WTC11 (cell line): ENCODE measurements around the gene TARM1. TPM values are rescaled to one million over a fixed set of nuclear protein-coding genes. Genes with fewer than 3 reads are reported as not detected.

ENCODE experiments used
- ATAC-seq: fragments of 200-7000 bp; cut with Tn5 transposase; 2 replicates; pipeline ENCODE4 v1.10.0; 2021; ENCODE audit warnings: mild to moderate bottlenecking, moderate library complexity
- CTCF ChIA-PET: fragments of 300-600 bp; sonication (Branson Sonifier 250); formaldehyde crosslinking; loops from one replicate; lab custom pipeline; 2021; ENCODE audit warnings: antibody characterized with exemption; lab: Charles Lee
- POLR2A ChIA-PET: fragments of 350-600 bp; sonication (Branson Sonifier 250); formaldehyde crosslinking; loops from one replicate; lab custom pipeline; 2021; ENCODE audit warnings: antibody characterized with exemption; lab: Charles Lee
- DNase-seq: peaks from one replicate; pipeline ENCODE4 v3.0.0; 2021; ENCODE audit warnings: low spot score
- H3K27ac Mint-ChIP-seq: 2 replicates; pipeline ENCODE4 v1.8.0; 2021; ENCODE audit warnings: mixed read lengths
- H3K27me3 Mint-ChIP-seq: 2 replicates; pipeline ENCODE4 v1.8.0; 2021; ENCODE audit warnings: low read depth, mild to moderate bottlenecking, moderate library complexity, mixed read lengths
- H3K36me3 Mint-ChIP-seq: 2 replicates; pipeline ENCODE4 v1.8.0; 2021; ENCODE audit warnings: mixed read lengths
- H3K4me1 Mint-ChIP-seq: 2 replicates; pipeline ENCODE4 v1.8.0; 2022; ENCODE audit warnings: mixed read lengths
- H3K4me3 Mint-ChIP-seq: 2 replicates; pipeline ENCODE4 v1.8.0; 2021; ENCODE audit warnings: mild to moderate bottlenecking, moderate library complexity, mixed read lengths
- H3K9me3 Mint-ChIP-seq: 2 replicates; pipeline ENCODE4 v1.8.0; 2021; ENCODE audit warnings: mixed read lengths
- EMX1 ChIP-seq: fragments of 250-450 bp; sonication (Bioruptor Pico); IDR thresholded peaks from 2 replicates; pipeline ENCODE4 v1.8.0; 2021; ENCODE audit warnings: mild to moderate bottlenecking
- ETV6 ChIP-seq: sonication (generic); formaldehyde crosslinking; IDR thresholded peaks from 2 replicates; pipeline ENCODE4 v1.8.1; 2022; ENCODE audit warnings: mild to moderate bottlenecking, missing genetic modification reagents
- FOXJ3 ChIP-seq: sonication (generic); formaldehyde crosslinking; IDR thresholded peaks from 2 replicates; pipeline ENCODE4 v1.9.0; 2021; ENCODE audit warnings: missing genetic modification reagents, mild to moderate bottlenecking, borderline replicate concordance
- FOXK1 ChIP-seq: sonication (generic); formaldehyde crosslinking; IDR thresholded peaks from 2 replicates; pipeline ENCODE4 v1.8.0; 2022; ENCODE audit warnings: mild to moderate bottlenecking, moderate library complexity, missing genetic modification reagents
- HMGA2 ChIP-seq: fragments of 250-450 bp; sonication (Bioruptor Pico); IDR thresholded peaks from 2 replicates; pipeline ENCODE4 v1.4.0; 2021; ENCODE audit warnings: mild to moderate bottlenecking, moderate library complexity
- JUN ChIP-seq: sonication (generic); formaldehyde crosslinking; IDR thresholded peaks from 2 replicates; pipeline ENCODE4 v1.8.0; 2023; ENCODE audit warnings: mild to moderate bottlenecking, missing genetic modification reagents
- NFATC4 ChIP-seq: fragments of 250-450 bp; sonication (Bioruptor Pico); IDR thresholded peaks from 2 replicates; pipeline ENCODE4 v1.9.0; 2021; ENCODE audit warnings: mild to moderate bottlenecking
- NR3C1 ChIP-seq: sonication (generic); formaldehyde crosslinking; conservative IDR thresholded peaks from 2 replicates; pipeline ENCODE4 v1.8.1; 2023; ENCODE audit warnings: low read depth, mild to moderate bottlenecking, missing genetic modification reagents
- OVOL2 ChIP-seq: fragments of 250-450 bp; sonication (Bioruptor Pico); IDR thresholded peaks from 2 replicates; pipeline ENCODE4 v1.9.0; 2021; ENCODE audit warnings: mild to moderate bottlenecking, borderline replicate concordance
- RORB ChIP-seq: fragments of 250-450 bp; sonication (Bioruptor Pico); IDR thresholded peaks from 2 replicates; pipeline ENCODE4 v1.9.0; 2021; ENCODE audit warnings: mild to moderate bottlenecking
- SOX15 ChIP-seq: fragments of 250-450 bp; sonication (Bioruptor Pico); IDR thresholded peaks from 2 replicates; pipeline ENCODE4 v1.9.0; 2021; ENCODE audit warnings: mild to moderate bottlenecking
- SP1 ChIP-seq: sonication (generic); formaldehyde crosslinking; conservative IDR thresholded peaks from 2 replicates; pipeline ENCODE4 v1.8.1; 2022; ENCODE audit warnings: missing genetic modification reagents
- TCF7 ChIP-seq: sonication (generic); formaldehyde crosslinking; IDR thresholded peaks from 2 replicates; pipeline ENCODE4 v1.8.0; 2022; ENCODE audit warnings: mild to moderate bottlenecking, low read depth, missing genetic modification reagents, moderate library complexity
- TEAD1 ChIP-seq: sonication (generic); formaldehyde crosslinking; IDR thresholded peaks from 2 replicates; pipeline ENCODE4 v1.8.0; 2022; ENCODE audit warnings: mild to moderate bottlenecking, missing genetic modification reagents
- TEAD4 ChIP-seq: sonication (generic); formaldehyde crosslinking; IDR thresholded peaks from 2 replicates; pipeline ENCODE4 v1.8.0; 2022; ENCODE audit warnings: mild to moderate bottlenecking, missing genetic modification reagents
- ZNF121 ChIP-seq: sonication (generic); formaldehyde crosslinking; IDR thresholded peaks from 2 replicates; pipeline ENCODE4 v1.8.0; 2023; ENCODE audit warnings: missing genetic modification reagents
- ZNF138 ChIP-seq: sonication (generic); formaldehyde crosslinking; conservative IDR thresholded peaks from 2 replicates; pipeline ENCODE4 v1.8.1; 2022; ENCODE audit warnings: mild to moderate bottlenecking, moderate library complexity, missing genetic modification reagents
- ZNF317 ChIP-seq: sonication (generic); formaldehyde crosslinking; IDR thresholded peaks from 2 replicates; pipeline ENCODE4 v1.8.1; 2023; ENCODE audit warnings: low read depth, mild to moderate bottlenecking, moderate library complexity, missing genetic modification reagents, borderline replicate concordance
- ZNF396 ChIP-seq: fragments of 250-450 bp; sonication (Bioruptor Pico); IDR thresholded peaks from 2 replicates; pipeline ENCODE4 v1.8.0; 2021; ENCODE audit warnings: mild to moderate bottlenecking, moderate library complexity, borderline replicate concordance
- total RNA-seq: library from RNA; stranded (reverse); gene quantifications from 3 replicates; pipeline ENCODE4 v1.2.3, GENCODE V29; 2021
- TF ChIP-seq, protein P1 (sequence below): sonication (generic); formaldehyde crosslinking; IDR thresholded peaks from 2 replicates; pipeline ENCODE4 v1.8.1; 2023; ENCODE audit warnings: mild to moderate bottlenecking, moderate library complexity, missing genetic modification reagents
- TF ChIP-seq, protein P2 (sequence below): sonication (generic); formaldehyde crosslinking; IDR thresholded peaks from 2 replicates; pipeline ENCODE4 v1.8.1; 2023; ENCODE audit warnings: mild to moderate bottlenecking, missing genetic modification reagents, moderate library complexity
- TF ChIP-seq, protein P3 (sequence below): sonication (generic); formaldehyde crosslinking; IDR thresholded peaks from 2 replicates; pipeline ENCODE4 v1.8.1; 2023; ENCODE audit warnings: mild to moderate bottlenecking, missing genetic modification reagents
- TF ChIP-seq, protein P4 (sequence below): fragments of 250-450 bp; sonication (Bioruptor Pico); IDR thresholded peaks from 2 replicates; pipeline ENCODE4 v1.9.0; 2021; ENCODE audit warnings: moderate library complexity, mild to moderate bottlenecking, inconsistent platforms, borderline replicate concordance
- TF ChIP-seq, protein P5 (sequence below): fragments of 250-450 bp; sonication (Bioruptor Pico); IDR thresholded peaks from 2 replicates; pipeline ENCODE4 v1.9.0; 2021; ENCODE audit warnings: mild to moderate bottlenecking, borderline replicate concordance

Gene TARM1
- total RNA-seq, 1 experiment from 2014 or later, result not detected

DNA sequence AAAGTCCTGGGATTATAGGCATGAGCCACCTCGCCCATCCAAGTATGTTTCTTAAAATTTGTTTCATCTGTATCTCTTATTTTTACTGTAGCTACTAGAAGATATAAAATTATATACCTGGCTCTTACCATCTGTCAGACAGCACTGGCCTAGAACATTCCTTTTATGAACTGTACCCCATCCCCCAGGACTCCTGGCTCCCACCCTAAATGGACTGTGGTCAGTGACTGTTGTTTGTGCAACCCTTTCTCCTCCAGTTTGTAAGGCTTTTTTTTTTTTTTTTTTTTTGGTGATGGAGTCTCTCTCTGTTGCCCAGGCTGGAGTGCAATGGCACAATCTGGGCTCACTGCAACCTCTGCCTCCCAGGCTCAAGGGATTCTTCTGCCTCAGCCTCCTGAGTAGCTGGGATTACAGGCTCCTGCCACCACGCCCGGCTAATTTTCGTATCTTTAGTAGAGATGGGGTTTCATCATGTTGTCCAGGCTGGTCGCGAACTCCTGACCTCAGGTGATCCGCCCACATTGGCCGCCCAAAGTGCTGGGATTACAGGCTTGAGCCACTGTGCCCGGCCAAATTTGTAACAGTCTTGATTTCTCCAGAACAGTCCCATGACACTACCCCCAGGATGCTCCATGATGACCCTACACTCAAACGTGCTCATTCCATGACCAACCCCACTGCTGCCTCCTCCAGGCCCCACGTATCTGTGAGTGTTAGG, 24.0 kb upstream of the TARM1 start:
- POLR2A ChIA-PET, result interaction anchor here (3.4 kb wide), 1 partner anchor 10 kb away, joined by 10 read pairs; the partner anchor contains the start of genes PRPF31 and TFPT

DNA sequence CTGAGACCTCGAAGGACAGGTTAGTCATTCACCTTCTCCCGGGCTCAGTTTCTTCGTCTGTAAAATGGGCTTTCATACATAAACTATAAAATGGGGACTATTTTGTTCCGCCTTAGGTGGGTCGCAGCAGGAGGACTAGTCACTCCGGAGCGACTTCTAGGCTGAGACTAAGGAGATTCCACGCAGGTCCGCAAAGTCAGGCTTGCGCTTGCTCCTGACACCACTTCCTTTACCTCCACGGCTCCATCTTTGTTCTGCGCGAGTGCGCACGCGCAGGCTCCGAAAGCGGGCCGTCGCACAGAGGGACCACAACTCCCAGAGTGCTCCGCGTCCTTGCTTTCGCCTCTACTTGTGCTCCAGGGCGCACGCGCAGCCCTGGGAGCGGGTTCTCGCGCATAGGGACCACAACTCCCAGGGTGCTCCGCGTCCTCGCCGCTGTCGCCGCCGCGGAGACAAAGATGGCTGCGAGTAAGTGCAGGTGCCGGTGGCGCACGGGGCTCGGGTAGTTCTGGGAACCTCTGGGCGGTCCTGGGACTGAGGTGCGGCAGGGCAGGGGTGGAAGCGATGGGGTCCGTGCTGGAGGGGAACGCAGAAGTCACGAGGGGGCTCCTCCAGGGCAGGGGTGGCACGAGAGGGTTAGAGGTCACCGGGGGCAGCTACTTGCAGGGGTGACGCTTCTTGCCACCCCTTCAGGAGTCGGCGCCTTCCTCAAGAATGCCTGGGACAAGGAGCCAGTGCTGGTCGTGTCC, 21.4 kb upstream of the TARM1 start, which contains the start of gene NDUFA3:
NDUFA3 (plus strand) TSS at position 435 of the 749 bp plus-strand sequence; CDS start at position 459, 24 bp downstream.
- CTCF ChIA-PET, result interaction anchor here (0.9 to 2.0 kb wide), 4 partner anchors 61 to 73 kb away, joined by 3 to 8 read pairs (median 5); no protein-coding TSS in a partner anchor
- H3K9me3 Mint-ChIP-seq, result no peaks in the 10 kb centered on the region
- peak; percentile 96 for ATAC-seq
- H3K27me3 Mint-ChIP-seq, result no peaks in the 10 kb centered on the region; the same call in 1 of the 2 replicates
- peak within 1 kb of the TSS; percentile 97 for H3K4me3 Mint-ChIP-seq
- H3K36me3 Mint-ChIP-seq, result peaks cover 25% of the 10 kb centered on the region
- peak; percentile 98 for DNase-seq
- POLR2A ChIA-PET, result interaction anchor here (3.4 kb wide), 1 partner anchor 13 kb away, joined by 10 read pairs; the partner anchor contains the start of genes PRPF31 and TFPT
- peaks cover 3% of the 10 kb centered on the region for H3K4me1 Mint-ChIP-seq
- peak within 1 kb of the TSS; percentile 96 for H3K27ac Mint-ChIP-seq
- TF ChIP-seq NFATC4 (CRISPR knock-in tag), result no peak
- no peak for TF ChIP-seq ZNF317 (CRISPR knock-in tag)
- TF ChIP-seq, protein P1, sequence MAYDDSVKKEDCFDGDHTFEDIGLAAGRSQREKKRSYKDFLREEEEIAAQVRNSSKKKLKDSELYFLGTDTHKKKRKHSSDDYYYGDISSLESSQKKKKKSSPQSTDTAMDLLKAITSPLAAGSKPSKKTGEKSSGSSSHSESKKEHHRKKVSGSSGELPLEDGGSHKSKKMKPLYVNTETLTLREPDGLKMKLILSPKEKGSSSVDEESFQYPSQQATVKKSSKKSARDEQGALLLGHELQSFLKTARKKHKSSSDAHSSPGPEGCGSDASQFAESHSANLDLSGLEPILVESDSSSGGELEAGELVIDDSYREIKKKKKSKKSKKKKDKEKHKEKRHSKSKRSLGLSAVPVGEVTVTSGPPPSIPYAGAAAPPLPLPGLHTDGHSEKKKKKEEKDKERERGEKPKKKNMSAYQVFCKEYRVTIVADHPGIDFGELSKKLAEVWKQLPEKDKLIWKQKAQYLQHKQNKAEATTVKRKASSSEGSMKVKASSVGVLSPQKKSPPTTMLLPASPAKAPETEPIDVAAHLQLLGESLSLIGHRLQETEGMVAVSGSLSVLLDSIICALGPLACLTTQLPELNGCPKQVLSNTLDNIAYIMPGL (CRISPR knock-in tag), result no peak
- no peak; the same call in 1 of the 2 replicates for TF ChIP-seq ETV6 (CRISPR knock-in tag)
- TF ChIP-seq RORB (CRISPR knock-in tag), result no peak
- TF ChIP-seq TEAD1, result no peak
- no peak for TF ChIP-seq EMX1 (CRISPR knock-in tag)
- TF ChIP-seq, protein P2, sequence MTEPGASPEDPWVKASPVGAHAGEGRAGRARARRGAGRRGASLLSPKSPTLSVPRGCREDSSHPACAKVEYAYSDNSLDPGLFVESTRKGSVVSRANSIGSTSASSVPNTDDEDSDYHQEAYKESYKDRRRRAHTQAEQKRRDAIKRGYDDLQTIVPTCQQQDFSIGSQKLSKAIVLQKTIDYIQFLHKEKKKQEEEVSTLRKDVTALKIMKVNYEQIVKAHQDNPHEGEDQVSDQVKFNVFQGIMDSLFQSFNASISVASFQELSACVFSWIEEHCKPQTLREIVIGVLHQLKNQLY (CRISPR knock-in tag), result no peak
- TF ChIP-seq TCF7, result no peak
- peak; percentile 83 for TF ChIP-seq SP1 (CRISPR knock-in tag)
- TF ChIP-seq ZNF138 (CRISPR knock-in tag), result no peak
- no peak for TF ChIP-seq OVOL2 (CRISPR knock-in tag)
- no peak for TF ChIP-seq NR3C1 (CRISPR knock-in tag)
- TF ChIP-seq HMGA2 (CRISPR knock-in tag), result no peak
- TF ChIP-seq, protein P3, sequence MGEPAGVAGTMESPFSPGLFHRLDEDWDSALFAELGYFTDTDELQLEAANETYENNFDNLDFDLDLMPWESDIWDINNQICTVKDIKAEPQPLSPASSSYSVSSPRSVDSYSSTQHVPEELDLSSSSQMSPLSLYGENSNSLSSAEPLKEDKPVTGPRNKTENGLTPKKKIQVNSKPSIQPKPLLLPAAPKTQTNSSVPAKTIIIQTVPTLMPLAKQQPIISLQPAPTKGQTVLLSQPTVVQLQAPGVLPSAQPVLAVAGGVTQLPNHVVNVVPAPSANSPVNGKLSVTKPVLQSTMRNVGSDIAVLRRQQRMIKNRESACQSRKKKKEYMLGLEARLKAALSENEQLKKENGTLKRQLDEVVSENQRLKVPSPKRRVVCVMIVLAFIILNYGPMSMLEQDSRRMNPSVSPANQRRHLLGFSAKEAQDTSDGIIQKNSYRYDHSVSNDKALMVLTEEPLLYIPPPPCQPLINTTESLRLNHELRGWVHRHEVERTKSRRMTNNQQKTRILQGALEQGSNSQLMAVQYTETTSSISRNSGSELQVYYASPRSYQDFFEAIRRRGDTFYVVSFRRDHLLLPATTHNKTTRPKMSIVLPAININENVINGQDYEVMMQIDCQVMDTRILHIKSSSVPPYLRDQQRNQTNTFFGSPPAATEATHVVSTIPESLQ, result no peak
- no peak for TF ChIP-seq JUN (CRISPR knock-in tag)
- no peak for TF ChIP-seq ZNF396
- no peak for TF ChIP-seq ZNF121
- TF ChIP-seq, protein P4, sequence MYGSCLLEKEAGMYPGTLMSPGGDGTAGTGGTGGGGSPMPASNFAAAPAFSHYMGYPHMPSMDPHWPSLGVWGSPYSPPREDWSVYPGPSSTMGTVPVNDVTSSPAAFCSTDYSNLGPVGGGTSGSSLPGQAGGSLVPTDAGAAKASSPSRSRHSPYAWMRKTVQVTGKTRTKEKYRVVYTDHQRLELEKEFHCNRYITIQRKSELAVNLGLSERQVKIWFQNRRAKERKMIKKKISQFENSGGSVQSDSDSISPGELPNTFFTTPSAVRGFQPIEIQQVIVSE, result no peak
- TF ChIP-seq FOXK1 (CRISPR knock-in tag), result peak; percentile 86

More for the DNA sequence above, 24.0 kb upstream of the TARM1 start:
- Mint-ChIP-seq H3K27me3 (no peaks in the 10 kb centered on the region; the same call in 1 of the 2 replicates), H3K4me3 (peak overlapping the region; percentile 14; the same call in 1 of the 2 replicates), H3K36me3 (peaks cover 41% of the 10 kb centered on the region), H3K4me1 (peaks cover 3% of the 10 kb centered on the region), H3K27ac (no peak overlapping the region), H3K9me3 (no peaks in the 10 kb centered on the region)
- no peak for TF ChIP-seq FOXJ3 (CRISPR knock-in tag)
- TF ChIP-seq, protein P5, sequence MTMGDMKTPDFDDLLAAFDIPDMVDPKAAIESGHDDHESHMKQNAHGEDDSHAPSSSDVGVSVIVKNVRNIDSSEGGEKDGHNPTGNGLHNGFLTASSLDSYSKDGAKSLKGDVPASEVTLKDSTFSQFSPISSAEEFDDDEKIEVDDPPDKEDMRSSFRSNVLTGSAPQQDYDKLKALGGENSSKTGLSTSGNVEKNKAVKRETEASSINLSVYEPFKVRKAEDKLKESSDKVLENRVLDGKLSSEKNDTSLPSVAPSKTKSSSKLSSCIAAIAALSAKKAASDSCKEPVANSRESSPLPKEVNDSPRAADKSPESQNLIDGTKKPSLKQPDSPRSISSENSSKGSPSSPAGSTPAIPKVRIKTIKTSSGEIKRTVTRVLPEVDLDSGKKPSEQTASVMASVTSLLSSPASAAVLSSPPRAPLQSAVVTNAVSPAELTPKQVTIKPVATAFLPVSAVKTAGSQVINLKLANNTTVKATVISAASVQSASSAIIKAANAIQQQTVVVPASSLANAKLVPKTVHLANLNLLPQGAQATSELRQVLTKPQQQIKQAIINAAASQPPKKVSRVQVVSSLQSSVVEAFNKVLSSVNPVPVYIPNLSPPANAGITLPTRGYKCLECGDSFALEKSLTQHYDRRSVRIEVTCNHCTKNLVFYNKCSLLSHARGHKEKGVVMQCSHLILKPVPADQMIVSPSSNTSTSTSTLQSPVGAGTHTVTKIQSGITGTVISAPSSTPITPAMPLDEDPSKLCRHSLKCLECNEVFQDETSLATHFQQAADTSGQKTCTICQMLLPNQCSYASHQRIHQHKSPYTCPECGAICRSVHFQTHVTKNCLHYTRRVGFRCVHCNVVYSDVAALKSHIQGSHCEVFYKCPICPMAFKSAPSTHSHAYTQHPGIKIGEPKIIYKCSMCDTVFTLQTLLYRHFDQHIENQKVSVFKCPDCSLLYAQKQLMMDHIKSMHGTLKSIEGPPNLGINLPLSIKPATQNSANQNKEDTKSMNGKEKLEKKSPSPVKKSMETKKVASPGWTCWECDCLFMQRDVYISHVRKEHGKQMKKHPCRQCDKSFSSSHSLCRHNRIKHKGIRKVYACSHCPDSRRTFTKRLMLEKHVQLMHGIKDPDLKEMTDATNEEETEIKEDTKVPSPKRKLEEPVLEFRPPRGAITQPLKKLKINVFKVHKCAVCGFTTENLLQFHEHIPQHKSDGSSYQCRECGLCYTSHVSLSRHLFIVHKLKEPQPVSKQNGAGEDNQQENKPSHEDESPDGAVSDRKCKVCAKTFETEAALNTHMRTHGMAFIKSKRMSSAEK, result no peak
- no peak for TF ChIP-seq TEAD4
- TF ChIP-seq OVOL2 (CRISPR knock-in tag), result no peak
- TF ChIP-seq SOX15 (CRISPR knock-in tag), result no peak
- CTCF ChIA-PET, result no interaction called here
- DNase-seq (no peak), ATAC-seq (no peak)
